Left lung (tissue), 10 donors: Measurements from ENCODE around the gene TAX1BP3. TPM values are rescaled to one million over a fixed set of nuclear protein-coding genes. Genes with fewer than 3 reads are reported as not detected.

Experiments used
- ATAC-seq: fragments of 200-7000 bp; cut with Tn5 transposase; one replicate; pipeline ENCODE4 v1.9.1; 2020; ENCODE audit warnings: moderate library complexity
- DNase-seq, 4 donors: peaks; one replicate each; pipeline ENCODE4 v3.0.0-alpha.2; 2013 to 2020
- H3K27ac ChIP-seq, 2 donors: fragments of 200-600 bp; sonication (generic) in 1 of 2; one replicate each; pipeline versions ENCODE4 v1.5.0 to v1.8.0; 2020 to 2021
- H3K27me3 ChIP-seq, 2 donors: fragments of 200-600 bp; sonication (generic) in 1 of 2; one replicate each; pipeline versions ENCODE4 v1.5.0 to v1.8.0; 2020 to 2021
- H3K36me3 ChIP-seq, 2 donors: fragments of 200-600 bp; sonication (generic) in 1 of 2; one replicate each; pipeline versions ENCODE4 v1.5.0 to v1.8.0; 2020 to 2021
- H3K4me1 ChIP-seq, 2 donors: fragments of 200-600 bp; one replicate each; pipeline ENCODE4 v1.8.0; 2021
- H3K4me3 ChIP-seq, 2 donors: fragments of 200-600 bp; sonication (generic) in 1 of 2; one replicate each; pipeline versions ENCODE4 v1.5.0 to v1.8.0; 2020 to 2021; ENCODE audit warnings: mild to moderate bottlenecking in 1 of 2
- H3K9me3 ChIP-seq, 2 donors: fragments of 200-600 bp; sonication (generic) in 1 of 2; one replicate each; pipeline versions ENCODE4 v1.5.0 to v1.8.0; 2020 to 2021
- intact Hi-C, 2 donors: fragments of 100-400 bp; cut with DNase I; formaldehyde crosslinking; loops; one replicate each; pipeline versions ENCODE4 v1.11.2 to v1.14.2; 2022
- polyA plus RNA-seq, 6 donors: library from polyadenylated mRNA; unstranded; fragments of 120-200 nt; gene quantifications; one replicate each; pipeline ENCODE4 v1.2.1, GENCODE V29; 2013; ENCODE audit not compliant: insufficient read length in 6 of 6
- total RNA-seq, 2 donors: library from RNA; stranded (reverse); fragmentation: NEBNext Ultra II Directional; extraction: Animal tissue kit (Norgen Biotek cat#: 25700); gene quantifications; one replicate each; pipeline ENCODE4 v1.2.1, GENCODE V29; 2021
- TF ChIP-seq, protein P1 (sequence below), 2 donors: fragments of 200-600 bp; sonication (generic) in 1 of 2; IDR thresholded peaks; one replicate each; pipeline versions ENCODE4 v1.5.0 to v1.8.0; 2021; ENCODE audit warnings: antibody characterized with exemption in 2 of 2
- donor health status: DM: no; HTN: yes; CAD: no.
- donor health status: DM: no; HTN: no; CAD: no.

The TAX1BP3 gene
- total and polyA plus RNA-seq, 8 donors = 65.2 to 194 (median 86.1) TPM

DNA sequence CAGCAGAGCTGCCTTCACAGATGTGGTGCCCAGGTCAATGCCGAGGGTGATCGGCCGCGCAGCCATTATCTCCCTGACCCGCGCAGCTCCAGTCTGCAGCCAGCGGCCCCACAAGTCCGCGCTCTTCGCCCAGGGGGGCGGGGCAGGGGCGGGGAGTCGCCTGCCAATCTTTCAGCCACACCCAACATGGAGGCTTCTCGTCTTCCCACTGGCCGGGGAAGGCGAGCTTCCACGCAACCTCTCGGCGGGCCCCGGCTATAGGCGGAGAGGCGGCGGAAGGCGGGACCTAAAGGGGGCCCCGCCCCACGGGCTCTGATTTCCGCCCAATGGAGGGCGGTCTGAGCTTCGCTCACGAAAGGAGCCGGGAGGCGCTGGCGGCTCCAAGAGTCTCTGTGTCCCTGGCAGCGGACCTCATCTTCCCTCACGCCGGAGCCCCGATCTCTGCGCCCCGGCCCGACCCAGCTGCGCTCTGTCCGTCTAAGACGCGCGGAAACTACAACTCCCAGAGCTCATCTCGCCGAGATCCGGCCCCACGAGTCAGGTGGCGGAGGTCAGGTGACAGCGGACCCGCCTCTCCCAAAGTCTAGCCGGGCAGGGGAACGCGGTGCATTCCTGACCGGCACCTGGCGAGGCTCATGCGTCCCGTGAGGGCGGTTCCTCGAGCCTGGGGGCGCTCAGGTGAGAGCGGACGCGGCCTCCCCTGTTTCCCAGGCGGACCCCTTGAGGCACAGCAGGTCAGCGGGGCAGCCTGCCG lies 32.0 kb downstream of the TAX1BP3 start, which contains the start of the genes CTNS and SHPK:
CTNS (plus strand) TSS at position 607 of the 754 bp plus-strand sequence. CDS start 3,447 bp downstream, outside the sequence.
SHPK (minus strand) TSS at position 97 of the 754 bp plus-strand sequence; CDS start at position 66, 31 bp downstream.
- peaks cover 6 to 42% of the 10 kb centered on the region in 2 donors for H3K4me1 ChIP-seq
- peak within 1 kb of the TSS; percentile 97 to 99 for H3K27ac ChIP-seq
- H3K36me3 ChIP-seq = peaks cover 0 to 5% of the 10 kb centered on the region in 2 donors
- H3K4me3 ChIP-seq = peak within 1 kb of the TSS; percentile 97 to 98
- ATAC-seq = peak; percentile 98
- peak; percentile 93 to 99 (median 98) for DNase-seq
- no peaks in the 10 kb centered on the region for H3K9me3 ChIP-seq
- intact Hi-C loops = no loop called here
- TF ChIP-seq, protein P1, sequence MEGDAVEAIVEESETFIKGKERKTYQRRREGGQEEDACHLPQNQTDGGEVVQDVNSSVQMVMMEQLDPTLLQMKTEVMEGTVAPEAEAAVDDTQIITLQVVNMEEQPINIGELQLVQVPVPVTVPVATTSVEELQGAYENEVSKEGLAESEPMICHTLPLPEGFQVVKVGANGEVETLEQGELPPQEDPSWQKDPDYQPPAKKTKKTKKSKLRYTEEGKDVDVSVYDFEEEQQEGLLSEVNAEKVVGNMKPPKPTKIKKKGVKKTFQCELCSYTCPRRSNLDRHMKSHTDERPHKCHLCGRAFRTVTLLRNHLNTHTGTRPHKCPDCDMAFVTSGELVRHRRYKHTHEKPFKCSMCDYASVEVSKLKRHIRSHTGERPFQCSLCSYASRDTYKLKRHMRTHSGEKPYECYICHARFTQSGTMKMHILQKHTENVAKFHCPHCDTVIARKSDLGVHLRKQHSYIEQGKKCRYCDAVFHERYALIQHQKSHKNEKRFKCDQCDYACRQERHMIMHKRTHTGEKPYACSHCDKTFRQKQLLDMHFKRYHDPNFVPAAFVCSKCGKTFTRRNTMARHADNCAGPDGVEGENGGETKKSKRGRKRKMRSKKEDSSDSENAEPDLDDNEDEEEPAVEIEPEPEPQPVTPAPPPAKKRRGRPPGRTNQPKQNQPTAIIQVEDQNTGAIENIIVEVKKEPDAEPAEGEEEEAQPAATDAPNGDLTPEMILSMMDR (IDR thresholded peaks at IDR 0.05) = no peak
- no peaks in the 10 kb centered on the region for H3K27me3 ChIP-seq

DNA sequence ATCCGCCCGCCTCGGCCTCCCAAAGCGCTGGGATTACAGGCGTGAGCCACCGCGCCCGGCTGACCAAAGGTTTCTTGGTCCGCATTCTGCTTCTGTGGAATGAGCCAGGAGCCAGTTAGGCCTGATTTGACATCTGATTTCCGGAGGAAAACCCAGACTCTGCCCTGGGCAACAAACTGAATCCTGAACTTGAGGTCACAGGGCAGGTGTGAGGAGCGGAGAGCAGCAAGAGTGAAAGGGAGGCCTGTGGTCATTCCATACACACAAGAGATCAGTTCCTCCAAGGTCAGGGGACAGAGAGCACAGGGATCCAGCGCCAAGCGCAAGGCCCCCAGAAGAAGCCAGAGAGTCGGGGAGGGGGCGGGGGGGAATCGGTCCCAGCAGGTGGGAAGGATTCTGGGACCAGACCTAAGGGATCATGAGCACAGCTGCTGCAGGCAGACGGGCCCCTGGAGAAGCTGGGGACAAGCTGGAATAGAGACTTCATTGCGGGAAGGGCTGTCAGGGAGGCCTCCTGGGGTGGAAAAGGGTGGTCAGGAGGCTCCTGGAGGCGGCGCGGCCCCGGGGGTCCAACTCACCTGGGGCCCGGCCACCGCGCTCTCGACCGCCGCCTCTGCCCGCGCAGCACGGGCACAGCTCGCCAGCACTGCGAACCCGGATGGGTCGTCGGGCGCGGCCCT lies 32.8 kb downstream of the TAX1BP3 start:
- no peak for DNase-seq
- Histone ChIP-seq H3K27me3 (no peaks in the 10 kb centered on the region), H3K4me1 (peaks cover 5 to 42% of the 10 kb centered on the region in 2 donors), H3K9me3 (no peaks in the 10 kb centered on the region), H3K27ac (peak overlapping the region; percentile 97 to 99), H3K4me3 (peak overlapping the region; percentile 97 to 98), H3K36me3 (no peaks in the 10 kb centered on the region)
- peak; percentile 2 for ATAC-seq
- intact Hi-C loops = no loop called here
- TF ChIP-seq, protein P1 (IDR thresholded peaks at IDR 0.05) = no peak

DNA sequence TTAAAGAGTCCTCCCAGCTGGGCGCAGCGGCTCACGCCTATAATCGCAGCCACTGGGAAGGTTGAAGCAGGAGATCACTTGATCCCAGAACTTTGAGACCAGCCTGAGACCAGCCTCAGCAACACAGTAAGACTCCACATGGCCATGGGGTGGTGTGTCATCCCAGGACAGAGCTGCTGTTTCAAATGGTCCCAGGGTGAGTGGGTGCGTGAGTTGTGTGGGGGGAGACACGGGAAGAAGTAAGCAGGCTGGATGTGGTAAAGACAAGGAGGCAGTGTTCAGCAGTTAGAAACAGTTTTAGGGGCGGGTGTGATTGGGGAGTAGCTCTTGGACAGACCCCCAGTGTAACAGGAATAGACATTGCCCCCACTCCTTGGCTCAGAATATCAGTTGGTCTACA lies 36.1 kb downstream of the TAX1BP3 start:
- Histone ChIP-seq H3K9me3 (no peaks in the 10 kb centered on the region), H3K27ac (no peak overlapping the region), H3K36me3 (peaks cover 0 to 31% of the 10 kb centered on the region in 2 donors), H3K27me3 (no peaks in the 10 kb centered on the region), H3K4me3 (no peak overlapping the region), H3K4me1 (peaks cover 2 to 24% of the 10 kb centered on the region in 2 donors)
- intact Hi-C loops = no loop called here
- TF ChIP-seq, protein P1 (IDR thresholded peaks at IDR 0.05) = no peak
- no peak for DNase-seq
- ATAC-seq = no peak

DNA sequence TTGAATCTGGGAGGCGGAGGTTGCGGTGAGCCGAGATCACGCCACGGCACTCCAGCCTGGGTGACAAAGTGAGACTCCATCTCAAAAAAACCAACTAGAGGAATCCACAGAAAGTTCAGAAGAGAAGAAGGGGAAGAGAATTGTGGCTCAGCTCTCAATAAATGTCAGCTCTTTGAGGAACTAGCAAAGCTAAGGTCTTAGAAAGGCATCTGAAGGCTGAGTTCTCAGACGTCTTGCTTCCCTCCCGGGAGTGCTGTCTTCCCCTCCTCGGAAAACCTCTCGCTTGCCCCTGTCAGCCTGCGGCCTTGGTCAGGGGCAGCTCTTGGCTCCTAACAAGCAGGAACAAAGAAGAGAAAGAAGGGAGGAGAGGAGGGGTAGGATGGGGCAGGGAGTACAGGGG lies 37.6 kb downstream of the TAX1BP3 start:
- H3K27me3 ChIP-seq = no peaks in the 10 kb centered on the region
- no peak overlapping the region for H3K27ac ChIP-seq
- peaks cover 0 to 46% of the 10 kb centered on the region in 2 donors for H3K36me3 ChIP-seq
- DNase-seq = no peak
- intact Hi-C loops = no loop called here
- peaks cover 0 to 17% of the 10 kb centered on the region in 2 donors for H3K4me1 ChIP-seq
- no peak overlapping the region for H3K4me3 ChIP-seq
- no peaks in the 10 kb centered on the region for H3K9me3 ChIP-seq
- ATAC-seq = no peak
- TF ChIP-seq, protein P1 (IDR thresholded peaks at IDR 0.05) = no peak

GRCh38 chr17:3627769-3628167 lies 40.6 kb downstream of the TAX1BP3 start:
- no peaks in the 10 kb centered on the region for H3K27me3 ChIP-seq
- H3K4me3 ChIP-seq = no peak overlapping the region
- no peak for DNase-seq
- no peak for ATAC-seq
- intact Hi-C loops = no loop called here
- TF ChIP-seq, protein P1 (IDR thresholded peaks at IDR 0.05) = no peak
- H3K27ac ChIP-seq = no peak overlapping the region
- H3K36me3 ChIP-seq = peaks cover 0 to 76% of the 10 kb centered on the region in 2 donors
- no peaks in the 10 kb centered on the region for H3K9me3 ChIP-seq
- no peaks in the 10 kb centered on the region for H3K4me1 ChIP-seq
